GM19043 (cell line): Measurements from ENCODE around the gene CLIP4.
"Not testable (repeated sequence)": the region's sequence is repeated elsewhere in the genome, so short reads cannot be mapped to it uniquely, and the experiment has no call there.

ENCODE experiments used
- ATAC-seq: cut with Tn5 transposase; IDR thresholded peaks from one replicate; pipeline ENCODE4 v1.9.1; 2021; ENCODE audit warnings: low read depth; ENCODE audit not compliant: unreplicated experiment

CLIP4 gene, protein sequence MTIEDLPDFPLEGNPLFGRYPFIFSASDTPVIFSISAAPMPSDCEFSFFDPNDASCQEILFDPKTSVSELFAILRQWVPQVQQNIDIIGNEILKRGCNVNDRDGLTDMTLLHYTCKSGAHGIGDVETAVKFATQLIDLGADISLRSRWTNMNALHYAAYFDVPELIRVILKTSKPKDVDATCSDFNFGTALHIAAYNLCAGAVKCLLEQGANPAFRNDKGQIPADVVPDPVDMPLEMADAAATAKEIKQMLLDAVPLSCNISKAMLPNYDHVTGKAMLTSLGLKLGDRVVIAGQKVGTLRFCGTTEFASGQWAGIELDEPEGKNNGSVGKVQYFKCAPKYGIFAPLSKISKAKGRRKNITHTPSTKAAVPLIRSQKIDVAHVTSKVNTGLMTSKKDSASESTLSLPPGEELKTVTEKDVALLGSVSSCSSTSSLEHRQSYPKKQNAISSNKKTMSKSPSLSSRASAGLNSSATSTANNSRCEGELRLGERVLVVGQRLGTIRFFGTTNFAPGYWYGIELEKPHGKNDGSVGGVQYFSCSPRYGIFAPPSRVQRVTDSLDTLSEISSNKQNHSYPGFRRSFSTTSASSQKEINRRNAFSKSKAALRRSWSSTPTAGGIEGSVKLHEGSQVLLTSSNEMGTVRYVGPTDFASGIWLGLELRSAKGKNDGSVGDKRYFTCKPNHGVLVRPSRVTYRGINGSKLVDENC

DNA sequence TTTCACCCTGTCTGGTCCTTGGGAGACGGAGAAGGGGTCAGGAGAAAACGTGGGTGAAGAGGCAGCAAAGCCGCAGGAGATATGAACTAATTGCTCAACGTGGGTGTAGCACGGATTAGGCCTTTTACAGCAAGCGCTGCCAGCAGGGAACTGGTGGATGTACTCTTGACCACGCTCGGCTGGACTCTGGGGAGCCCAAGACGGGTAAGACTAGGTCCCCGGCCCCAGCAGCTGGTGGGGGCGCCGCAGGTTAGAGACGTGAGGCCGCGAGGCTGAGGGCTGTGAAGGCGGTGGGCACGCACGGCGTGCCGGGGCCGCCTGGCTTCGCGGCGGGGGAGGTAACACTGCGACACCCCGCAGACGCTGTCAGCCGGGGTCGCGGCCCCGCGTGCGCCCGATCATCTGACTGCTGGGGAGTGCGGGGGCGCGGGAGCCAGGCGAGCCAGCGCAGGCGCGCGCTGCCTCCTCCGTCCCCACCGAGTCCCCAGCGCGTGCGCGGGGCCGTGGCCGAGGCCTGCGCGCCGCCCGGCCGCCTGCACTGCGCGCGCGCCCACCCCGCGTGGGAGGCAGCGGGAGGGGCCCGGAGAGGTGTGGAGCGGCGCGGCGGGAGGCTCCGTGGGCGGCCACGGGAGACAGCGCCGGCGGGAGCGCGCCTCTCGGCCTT is at the start of gene CLIP4:
CLIP4 (plus strand) TSS at position 470 of the 664 bp plus-strand sequence. CDS start 5,974 bp downstream, outside the sequence.
- no peak for ATAC-seq

DNA sequence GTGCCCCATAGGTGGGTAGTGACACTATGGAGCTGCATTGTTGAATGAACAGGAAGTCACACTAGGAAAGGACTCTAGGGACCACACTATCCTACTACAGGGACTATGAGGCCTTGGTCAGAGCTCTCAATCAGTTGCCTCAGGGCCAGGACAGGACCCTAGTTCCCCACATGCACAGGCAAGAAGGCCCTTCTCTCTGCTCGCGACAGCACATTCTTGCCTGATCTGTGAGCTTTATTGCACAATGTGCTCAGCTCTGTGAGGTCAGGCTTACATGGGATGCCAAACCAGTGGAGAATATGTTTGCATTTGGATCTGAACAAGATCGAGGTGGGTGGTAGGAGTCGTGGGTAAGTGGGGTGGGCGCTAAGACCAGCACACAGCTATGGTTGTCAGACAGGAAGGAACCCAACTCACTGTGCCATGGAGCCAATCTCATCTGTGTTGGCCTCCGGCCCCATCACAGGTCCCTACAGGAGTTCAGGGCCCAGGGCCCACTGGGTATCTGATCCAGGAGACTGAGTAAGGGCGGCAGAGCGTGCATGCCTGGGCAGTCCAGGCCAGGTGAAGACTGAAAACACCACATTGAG is 48.8 kb upstream of the CLIP4 start:
- no peak for ATAC-seq

DNA sequence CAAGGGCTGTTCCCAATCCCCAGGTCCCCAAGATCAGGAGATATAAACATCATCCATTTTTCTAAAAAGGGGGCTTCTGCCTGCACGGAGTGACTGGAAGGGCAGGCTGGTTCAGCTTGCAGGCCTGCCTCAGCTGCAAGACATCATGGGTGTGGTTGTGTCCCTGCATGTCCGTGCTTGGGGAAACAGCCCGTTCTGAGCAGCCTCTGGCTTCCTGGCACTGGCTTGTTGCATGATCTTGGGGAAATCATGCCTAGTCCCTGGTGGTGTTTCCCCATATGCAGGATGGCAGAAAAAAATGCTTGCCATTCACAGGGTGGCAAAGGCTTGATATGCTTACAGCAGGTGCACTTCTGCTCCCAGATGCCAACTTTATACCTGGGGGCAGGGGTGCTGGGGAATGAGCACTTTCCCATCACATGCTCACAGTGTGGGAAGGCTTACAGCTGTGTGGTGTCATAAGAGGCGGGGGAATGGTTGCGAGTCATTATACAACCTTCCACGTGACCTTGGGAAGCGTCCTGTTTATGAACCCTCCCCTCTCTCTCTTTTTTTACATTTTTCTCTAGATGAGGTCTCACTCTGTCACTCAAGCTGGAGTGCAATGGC is 48.1 kb upstream of the CLIP4 start:
- no peak for ATAC-seq

DNA sequence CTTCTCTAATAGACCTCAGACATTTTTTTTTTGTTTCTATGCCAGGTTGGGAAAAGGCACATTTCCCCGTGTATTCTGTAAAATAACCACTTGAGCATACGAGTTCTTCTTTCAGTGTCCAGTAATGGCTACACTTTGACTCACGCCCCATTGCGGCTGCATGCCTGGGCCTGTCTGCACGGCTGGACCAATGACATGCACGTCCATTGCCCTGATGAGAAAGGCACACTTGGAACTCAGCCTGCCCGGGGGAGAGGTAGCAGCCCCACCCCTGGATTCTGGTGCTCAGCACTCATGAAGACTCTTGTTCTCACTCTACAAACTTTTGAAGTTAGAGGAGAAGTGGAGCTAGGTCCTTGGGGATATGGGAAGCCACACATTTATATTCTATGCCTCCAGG is 46.7 kb upstream of the CLIP4 start:
- ATAC-seq: no peak

DNA sequence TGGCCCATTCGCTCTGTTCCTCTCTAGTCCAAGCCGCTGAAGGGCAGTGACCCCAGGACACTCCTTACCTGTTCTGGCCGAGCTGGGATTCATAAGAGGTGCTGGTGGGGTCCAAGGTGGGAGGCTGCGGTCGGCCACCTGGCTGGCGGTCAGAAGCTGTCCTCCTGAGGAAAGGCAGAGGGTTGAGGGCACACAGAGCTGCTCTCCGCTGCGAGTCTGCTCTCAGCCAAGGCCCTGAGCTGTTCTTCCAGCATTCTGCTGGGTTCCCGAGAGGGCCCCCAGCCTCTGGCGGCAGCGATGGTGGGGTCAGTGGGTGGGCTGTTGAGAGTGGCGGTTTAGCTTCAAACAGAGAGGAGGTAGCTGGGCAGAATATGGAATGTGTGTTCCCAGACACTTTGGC is 44.7 kb upstream of the CLIP4 start:
- ATAC-seq: no peak

DNA sequence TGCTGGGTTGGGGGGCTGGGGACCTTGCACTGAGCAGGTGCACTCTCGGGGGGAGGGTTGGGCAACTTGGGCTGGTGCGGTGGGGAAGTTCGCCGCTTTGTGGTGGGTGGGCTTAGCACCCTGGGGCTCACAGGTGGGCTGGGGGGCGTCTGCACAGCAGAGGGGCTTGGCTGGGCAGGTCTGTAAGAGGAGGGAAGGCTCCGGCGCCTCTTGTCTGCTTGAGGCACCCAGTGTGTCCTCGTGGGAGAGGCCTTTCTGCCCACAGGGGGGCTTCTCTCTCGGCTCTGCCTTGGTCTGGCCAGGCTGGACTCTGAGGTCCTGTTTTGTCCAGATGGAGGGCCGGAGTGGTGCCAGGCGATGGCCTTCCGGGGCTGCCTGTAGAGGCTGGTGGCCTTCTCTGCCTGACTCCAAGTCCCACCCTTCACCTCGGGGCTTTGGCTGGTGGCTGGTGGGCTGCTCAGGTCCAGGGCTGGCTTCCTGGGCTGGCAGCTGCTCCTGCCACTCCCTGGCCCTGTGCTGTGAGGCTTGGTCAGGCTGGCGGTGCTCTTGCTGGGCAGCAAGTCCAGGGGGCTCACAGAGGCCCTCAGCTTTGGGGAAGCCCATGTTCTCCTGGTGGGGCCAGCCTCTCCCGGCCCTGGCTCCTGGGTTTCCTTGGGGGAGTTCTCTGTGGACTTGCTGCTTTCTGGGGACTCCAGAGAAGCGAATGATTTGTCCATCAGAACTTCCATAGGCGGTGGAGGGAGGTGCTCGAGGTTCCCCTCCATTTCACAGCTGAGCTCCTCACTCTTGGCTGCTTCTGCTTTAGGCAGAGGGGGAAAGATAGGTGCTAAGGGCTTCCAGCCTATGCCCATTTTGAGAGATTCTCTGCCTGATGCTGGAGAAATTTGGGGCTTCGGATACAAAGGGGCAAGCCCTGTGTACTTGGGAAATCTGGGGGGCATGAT is 43.9 kb upstream of the CLIP4 start:
- no peak for ATAC-seq

DNA sequence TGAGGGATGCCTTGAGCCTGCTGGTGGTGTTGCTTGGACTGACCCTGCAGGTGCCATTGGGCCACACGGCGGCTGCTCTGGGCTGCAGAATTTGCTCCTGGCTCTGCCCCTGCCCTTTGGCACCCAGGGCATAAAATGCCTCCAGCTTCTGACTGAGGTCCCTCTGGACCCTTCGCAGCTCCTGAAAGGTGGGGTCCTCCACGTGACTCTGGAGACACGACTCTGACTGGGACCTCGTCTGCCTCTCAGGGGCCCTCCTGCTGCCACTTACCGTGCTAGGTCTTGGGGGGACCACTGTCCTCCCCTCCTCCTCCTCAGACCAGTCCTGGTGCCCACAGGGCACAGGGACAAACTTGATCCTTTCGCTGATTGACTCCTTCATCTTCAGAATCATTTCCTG is 43.0 kb upstream of the CLIP4 start:
- ATAC-seq: no peak

DNA sequence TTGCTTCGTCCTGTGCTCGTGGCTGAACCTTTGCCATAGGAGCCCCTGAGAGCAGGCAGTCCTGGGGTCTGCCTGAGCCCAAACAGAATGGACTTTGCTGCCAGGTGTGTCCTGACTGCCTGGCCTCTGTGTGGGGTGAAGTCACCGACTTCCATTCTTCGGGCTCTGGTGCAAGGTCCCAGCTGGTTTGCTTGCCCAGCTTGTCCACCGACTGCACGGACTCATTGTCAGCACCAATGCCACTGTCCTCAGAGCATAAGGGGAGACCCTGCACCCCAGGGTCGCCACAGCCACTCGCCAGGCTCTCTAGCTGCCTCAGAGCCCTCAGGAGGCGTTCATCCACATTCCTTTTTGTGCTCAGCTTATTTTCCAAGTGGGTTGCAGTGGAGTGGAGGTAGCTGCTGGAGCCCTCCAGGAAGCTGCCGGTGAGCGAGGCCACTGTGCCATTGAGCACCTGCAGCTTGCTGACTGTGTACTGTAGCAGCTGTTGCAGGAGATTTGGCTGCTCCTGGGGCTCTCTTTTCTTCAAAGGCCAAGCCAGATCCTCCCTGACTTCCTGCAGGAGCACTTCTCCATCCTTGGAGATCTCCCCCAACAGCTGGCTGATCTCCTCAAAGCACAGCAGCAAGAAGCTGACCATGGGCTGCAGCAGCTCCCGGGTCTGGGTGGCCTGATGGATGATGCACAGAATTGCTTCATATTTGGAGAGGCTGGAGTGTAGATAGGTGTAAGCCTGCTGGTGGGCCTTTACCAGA is 42.1 kb upstream of the CLIP4 start:
- no peak for ATAC-seq

DNA sequence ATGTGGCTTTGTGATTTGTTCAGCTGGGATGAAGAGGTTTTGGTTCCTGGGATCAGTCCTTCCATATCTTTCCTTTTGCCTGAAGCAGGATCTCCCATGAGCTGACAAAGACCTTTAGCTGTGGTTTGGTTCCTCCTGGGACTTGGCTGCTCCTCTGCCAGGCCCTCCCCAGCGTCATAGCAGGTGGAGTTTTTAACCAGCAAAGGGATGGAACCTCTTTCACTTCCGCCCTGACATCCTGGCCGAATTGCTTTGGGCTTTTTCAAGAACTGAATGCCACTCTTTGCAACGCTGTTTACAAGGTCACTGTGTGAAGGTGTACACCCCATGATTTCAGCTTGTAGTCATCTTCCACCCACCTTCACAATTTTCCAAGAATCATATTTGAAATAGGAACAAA is 41.3 kb upstream of the CLIP4 start:
- ATAC-seq: peak; percentile 64

DNA sequence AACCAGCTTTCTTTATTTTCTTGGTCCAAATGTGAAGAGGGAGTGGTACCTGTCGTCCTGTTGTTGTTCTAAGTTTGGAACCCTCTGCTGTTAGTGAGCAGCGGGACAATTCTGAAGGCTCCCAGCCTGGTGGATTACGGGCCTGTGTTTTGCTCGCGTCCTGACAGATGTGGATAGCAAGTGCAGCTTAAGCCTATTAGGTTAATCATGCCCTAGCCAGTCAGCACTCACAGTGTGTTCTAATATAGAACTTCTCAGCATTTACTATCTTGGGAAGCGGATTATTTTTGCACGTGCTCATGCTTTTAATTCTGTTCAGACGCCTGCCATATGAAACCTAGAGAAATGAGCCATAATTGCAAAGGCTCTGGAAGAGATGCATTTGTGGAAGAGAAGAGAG is 40.8 kb upstream of the CLIP4 start, which contains the start of gene PCARE:
PCARE (minus strand) TSS at position 113 of the 400 bp plus-strand sequence. CDS start 262 bp downstream, outside the sequence.
- ATAC-seq: no peak

DNA sequence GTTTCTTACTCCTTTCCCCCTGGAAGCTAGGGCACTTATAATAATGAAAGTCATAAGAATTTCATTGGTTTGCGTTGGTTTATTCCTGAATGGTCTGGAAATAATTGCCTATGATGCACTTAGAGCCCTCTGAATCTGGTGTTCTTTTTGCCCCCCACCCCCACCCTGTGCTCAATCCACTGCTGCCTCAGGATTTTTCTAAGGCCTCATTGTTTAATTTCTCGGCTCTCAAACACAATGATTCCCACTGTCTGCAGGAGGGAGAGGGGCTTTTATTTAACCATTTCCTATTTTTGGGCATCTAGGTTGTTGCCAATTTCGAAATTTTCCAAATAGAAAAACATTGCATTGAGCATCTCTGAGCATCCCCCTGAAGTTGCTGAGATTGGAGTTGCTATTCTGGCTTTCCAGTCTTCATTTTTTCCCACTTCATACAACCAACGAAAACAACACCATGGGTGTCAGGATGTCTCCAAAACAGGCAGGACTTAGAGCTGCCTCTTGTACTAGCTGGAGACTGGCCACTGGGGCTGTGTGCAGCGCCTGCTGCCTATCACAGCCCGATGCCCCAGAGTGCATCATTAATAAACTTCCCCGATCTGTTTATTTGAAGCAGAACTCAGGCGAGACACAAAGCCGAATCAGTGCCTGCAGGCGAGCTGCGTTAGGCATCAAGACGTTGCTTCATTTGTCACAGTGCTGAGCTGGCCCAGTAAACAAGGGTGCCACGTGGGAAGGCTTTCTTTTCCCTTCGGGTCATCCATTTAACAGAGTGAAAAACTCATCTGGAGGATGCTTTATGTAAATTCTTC is 39.1 kb upstream of the CLIP4 start:
- ATAC-seq: no peak

DNA sequence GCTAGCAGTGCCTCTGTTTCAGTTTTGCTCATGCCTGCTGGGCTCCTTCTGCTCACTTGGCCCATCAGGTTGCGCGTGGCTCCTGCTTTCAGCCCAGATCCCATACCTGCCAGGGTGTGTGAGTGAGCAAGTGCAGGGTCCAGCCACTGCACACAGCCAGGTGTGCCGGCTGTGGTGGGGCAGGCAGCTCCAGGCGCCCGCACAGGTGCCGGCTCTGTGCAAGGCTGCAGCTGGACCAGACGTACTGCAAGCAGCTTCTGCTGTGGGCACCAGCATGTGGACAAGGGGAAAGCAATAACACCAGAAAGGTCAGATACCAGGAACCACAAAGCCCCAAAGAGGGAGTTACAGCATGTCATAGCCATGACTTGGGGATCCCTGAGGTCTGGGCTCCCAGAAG is 35.3 kb upstream of the CLIP4 start:
- ATAC-seq: no peak

DNA sequence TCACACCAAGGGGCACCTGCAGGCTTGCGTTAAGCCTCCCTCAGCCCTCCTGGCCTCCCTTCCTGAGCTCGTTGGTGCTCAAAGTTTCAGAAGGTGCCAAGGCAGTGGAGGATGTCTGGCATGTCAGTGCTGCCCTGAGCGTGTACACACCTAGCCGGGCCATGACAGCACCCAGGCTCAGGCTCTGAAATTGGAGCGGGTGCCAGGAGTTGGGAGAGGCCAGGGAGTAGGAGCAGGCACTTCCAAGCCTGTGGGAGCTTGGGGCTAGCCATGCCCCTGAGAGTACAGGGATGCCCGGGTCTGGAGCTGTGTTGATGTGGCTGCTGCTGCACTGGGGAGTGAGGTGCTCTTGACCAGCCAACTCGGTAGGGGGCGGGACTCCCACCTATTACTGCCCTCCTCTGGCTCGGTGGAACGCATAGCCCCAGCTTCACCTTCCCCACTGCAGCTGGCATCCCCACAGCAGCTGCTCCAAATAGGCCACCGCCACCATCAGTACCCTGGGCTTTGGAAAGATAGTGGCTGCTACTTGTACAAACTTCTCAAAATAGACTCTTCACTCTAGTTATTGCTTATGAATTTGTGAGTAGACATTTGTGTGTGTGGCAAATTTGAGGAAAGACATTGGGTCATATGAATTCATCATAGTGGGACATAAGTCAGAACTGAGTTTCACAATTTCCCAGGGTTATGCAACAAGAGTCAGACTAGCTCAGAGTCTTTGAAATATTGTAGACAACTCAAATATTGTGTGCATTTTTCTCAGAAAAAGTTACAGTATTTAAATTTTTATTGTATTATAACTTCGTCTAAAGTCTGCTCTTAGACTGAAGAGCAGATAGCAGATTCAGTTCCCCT is 34.1 kb upstream of the CLIP4 start:
- ATAC-seq: no peak

DNA sequence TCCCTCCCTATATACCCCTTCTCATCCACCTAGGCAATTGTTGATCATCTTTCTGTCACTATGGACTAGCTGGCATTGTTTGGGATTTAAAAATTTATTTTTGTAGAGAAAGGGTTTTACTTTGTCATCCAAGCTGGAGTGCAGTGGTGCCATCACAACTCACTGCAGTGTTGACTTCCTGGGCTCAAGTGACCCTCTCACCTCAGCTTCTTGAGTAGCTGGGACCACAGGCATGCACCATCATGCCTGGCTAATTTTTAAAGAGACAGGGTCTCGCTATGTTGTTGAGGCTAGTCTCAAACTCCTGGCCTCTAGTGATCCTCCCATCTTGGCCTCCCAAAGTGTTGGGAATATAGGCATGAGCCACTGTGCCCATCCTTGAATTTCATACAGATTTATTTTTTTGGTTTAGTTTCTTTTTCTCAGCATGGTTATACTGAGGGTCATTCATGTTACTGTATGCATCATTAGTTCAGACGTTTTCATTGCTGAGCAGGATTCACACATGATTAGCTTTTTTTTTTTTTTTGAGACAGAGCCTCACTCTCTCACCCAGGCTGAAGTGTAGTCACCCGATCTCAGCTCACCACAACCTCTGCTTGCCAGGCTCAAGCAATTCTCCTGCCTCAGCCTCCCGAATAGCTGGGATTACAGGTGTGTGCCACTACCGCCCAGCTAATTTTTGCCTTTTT is 32.3 kb upstream of the CLIP4 start:
- peak; percentile 85 for ATAC-seq

DNA sequence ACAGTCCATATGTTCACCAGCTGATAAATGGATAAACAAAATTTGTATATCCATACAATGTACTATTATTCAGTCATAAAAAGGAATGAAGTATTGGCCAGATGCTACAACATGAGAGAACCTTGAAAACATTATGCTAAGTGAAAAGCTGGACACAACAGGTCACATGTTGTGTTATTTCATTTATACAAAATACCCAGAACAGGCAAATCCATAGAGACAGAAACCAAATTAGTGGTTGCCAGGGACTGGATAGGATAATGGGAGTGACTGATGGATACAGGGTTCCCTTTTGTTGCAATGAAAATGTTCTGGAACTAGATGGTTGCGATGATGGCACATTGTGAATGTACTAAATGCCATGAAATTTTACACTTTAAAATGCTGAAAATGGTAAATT is 30.7 kb upstream of the CLIP4 start:
- ATAC-seq: no peak

DNA sequence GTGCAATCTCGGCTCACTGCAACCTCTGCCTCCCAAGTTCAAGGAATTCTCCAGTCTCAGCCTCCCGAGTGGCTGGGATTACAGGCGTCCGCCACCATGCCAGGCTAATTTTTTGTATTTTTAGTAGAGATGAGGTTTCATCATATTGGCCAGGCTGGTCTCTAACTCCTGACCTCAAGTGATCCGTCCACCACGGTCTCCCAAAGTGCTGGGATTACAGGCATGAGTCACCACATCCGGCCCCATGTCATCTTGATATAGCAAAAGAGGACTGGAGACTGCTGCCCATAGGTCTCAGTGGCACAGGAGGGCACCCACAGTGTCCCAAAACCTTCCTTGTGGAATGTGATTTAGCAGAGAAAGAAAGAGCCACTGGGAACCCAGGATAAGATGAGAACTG is 24.9 kb upstream of the CLIP4 start:
- not testable (repeated sequence) for ATAC-seq
